ENCODE measurements around the gene RRAGA.
A peak's percentile ranks its signal among the peaks of the same experiment; 100 is the strongest.

RRAGA gene

DNA sequence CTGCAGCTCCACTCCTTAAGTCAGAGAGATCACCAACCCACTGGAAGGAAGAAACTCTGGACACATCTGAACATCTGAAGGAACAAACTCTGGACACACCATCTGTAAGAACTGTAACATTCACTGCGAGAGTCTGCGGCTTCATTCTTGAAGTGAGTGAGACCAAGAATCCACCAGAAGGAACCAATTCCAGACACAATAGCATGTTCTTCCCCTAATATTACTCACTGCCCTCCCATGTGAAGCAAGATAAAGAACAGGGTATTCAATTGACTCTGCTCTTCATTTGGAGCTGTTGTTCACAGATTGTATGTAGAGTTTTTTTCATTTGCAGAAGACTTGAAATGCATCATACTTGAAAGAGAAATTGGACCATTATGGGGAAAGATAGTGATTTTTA is 27.0 kb upstream of the RRAGA start:
- Histone ChIP-seq H3K27ac (no peak overlapping the region), H3K36me3 (no peaks in the 10 kb centered on the region), H3K27me3 (ENCODE audit: insufficient read depth, low read depth, severe bottlenecking) (no peaks in the 10 kb centered on the region), H3K9me3 (ENCODE audit: severe bottlenecking) (no peaks in the 10 kb centered on the region), H3K4me3 (ENCODE audit: low read depth, low read length) (no peak overlapping the region)
- TF ChIP-seq, protein P1, sequence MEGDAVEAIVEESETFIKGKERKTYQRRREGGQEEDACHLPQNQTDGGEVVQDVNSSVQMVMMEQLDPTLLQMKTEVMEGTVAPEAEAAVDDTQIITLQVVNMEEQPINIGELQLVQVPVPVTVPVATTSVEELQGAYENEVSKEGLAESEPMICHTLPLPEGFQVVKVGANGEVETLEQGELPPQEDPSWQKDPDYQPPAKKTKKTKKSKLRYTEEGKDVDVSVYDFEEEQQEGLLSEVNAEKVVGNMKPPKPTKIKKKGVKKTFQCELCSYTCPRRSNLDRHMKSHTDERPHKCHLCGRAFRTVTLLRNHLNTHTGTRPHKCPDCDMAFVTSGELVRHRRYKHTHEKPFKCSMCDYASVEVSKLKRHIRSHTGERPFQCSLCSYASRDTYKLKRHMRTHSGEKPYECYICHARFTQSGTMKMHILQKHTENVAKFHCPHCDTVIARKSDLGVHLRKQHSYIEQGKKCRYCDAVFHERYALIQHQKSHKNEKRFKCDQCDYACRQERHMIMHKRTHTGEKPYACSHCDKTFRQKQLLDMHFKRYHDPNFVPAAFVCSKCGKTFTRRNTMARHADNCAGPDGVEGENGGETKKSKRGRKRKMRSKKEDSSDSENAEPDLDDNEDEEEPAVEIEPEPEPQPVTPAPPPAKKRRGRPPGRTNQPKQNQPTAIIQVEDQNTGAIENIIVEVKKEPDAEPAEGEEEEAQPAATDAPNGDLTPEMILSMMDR (IDR thresholded peaks at IDR 0.05; ENCODE audit: low read depth, low read length): no peak
- no peak for DNase-seq

DNA sequence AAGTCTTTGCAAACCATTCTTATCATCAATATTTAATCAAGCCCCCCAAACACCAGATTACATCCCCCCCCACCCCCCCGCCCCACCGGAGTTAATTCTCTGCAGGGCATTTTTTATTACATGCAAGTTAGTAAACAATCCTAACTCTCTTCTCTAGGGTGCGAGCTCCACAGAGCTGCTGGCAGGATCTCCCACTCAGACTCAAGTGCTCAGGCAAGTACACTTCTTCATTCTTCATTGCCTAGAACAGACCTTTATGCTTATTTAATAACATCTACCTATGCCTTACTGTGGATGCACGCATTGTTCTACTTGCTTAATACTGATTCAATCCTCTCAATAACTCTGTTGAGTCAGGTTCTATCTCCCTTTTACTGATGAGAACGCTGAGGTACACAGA is 26.1 kb upstream of the RRAGA start:
- no peaks in the 10 kb centered on the region for H3K9me3 ChIP-seq (ENCODE audit: severe bottlenecking)
- H3K27me3 ChIP-seq (ENCODE audit: insufficient read depth, low read depth, severe bottlenecking): no peaks in the 10 kb centered on the region
- H3K36me3 ChIP-seq: no peaks in the 10 kb centered on the region
- H3K4me3 ChIP-seq (ENCODE audit: low read depth, low read length): no peak overlapping the region
- no peak overlapping the region for H3K27ac ChIP-seq
- no peak for DNase-seq
- TF ChIP-seq, protein P1 (IDR thresholded peaks at IDR 0.05; ENCODE audit: low read depth, low read length): no peak

- TF ChIP-seq, protein P1 (IDR thresholded peaks at IDR 0.05; ENCODE audit: low read depth, low read length): no peak
- Histone ChIP-seq H3K9me3 (ENCODE audit: severe bottlenecking) (no peaks in the 10 kb centered on the region), H3K27ac (no peak overlapping the region), H3K4me3 (ENCODE audit: low read depth, low read length) (no peak overlapping the region), H3K36me3 (no peaks in the 10 kb centered on the region), H3K27me3 (ENCODE audit: insufficient read depth, low read depth, severe bottlenecking) (no peaks in the 10 kb centered on the region)
- DNase-seq: no peak
Measured at GRCh38 chr9:19026375-19026774, 22.9 kb upstream of the RRAGA start.

- no peak overlapping the region for H3K4me3 ChIP-seq (ENCODE audit: low read depth, low read length)
- no peaks in the 10 kb centered on the region for H3K9me3 ChIP-seq (ENCODE audit: severe bottlenecking)
- H3K27ac ChIP-seq: no peak overlapping the region
- no peaks in the 10 kb centered on the region for H3K27me3 ChIP-seq (ENCODE audit: insufficient read depth, low read depth, severe bottlenecking)
- DNase-seq: no peak
- H3K36me3 ChIP-seq: no peaks in the 10 kb centered on the region
- TF ChIP-seq, protein P1 (IDR thresholded peaks at IDR 0.05; ENCODE audit: low read depth, low read length): no peak
Measured at GRCh38 chr9:19027825-19028224, 21.4 kb upstream of the RRAGA start.

- TF ChIP-seq, protein P1 (IDR thresholded peaks at IDR 0.05; ENCODE audit: low read depth, low read length): peak; percentile 52
Measured at GRCh38 chr9:19028835-19029451, 20.3 kb upstream of the RRAGA start.

DNA sequence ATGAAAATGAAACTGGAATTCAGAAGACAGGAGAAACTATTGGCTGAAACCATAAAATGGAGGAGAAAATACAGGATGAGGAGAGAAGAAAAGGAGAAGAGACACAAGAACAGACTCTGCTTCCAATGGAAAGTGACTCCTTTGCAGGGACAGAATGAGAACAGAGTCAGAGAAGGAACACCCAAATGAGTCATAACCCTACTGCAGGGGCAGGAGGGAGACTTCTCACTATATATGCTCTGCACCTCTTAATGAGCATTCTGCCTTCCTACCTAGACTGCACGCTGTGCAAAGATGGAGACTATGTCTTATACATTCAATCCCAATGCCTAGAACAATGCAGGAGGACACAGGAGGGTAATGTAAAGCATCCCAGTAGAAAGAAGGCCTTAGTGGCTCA is 18.3 kb upstream of the RRAGA start:
- no peaks in the 10 kb centered on the region for H3K9me3 ChIP-seq (ENCODE audit: severe bottlenecking)
- DNase-seq: no peak
- no peak overlapping the region for H3K27ac ChIP-seq
- TF ChIP-seq, protein P1 (IDR thresholded peaks at IDR 0.05; ENCODE audit: low read depth, low read length): no peak
- no peak overlapping the region for H3K4me3 ChIP-seq (ENCODE audit: low read depth, low read length)
- no peaks in the 10 kb centered on the region for H3K27me3 ChIP-seq (ENCODE audit: insufficient read depth, low read depth, severe bottlenecking)
- H3K36me3 ChIP-seq: no peaks in the 10 kb centered on the region

More at GRCh38 chr9:19028835-19029451, 20.3 kb upstream of the RRAGA start:
- peak; percentile 41 for DNase-seq
- no peak overlapping the region for H3K4me3 ChIP-seq (ENCODE audit: low read depth, low read length)
- no peaks in the 10 kb centered on the region for H3K9me3 ChIP-seq (ENCODE audit: severe bottlenecking)
- H3K36me3 ChIP-seq: no peaks in the 10 kb centered on the region
- no peak overlapping the region for H3K27ac ChIP-seq
- H3K27me3 ChIP-seq (ENCODE audit: insufficient read depth, low read depth, severe bottlenecking): no peaks in the 10 kb centered on the region

Measured in WERI-Rb-1 (cell line).